Measurements from ENCODE around the gene BST1. TPM values are rescaled to one million over a fixed set of nuclear protein-coding genes. Genes with fewer than 3 reads are reported as not detected.

BST1 gene
- total RNA-seq, 1 experiment from 2014 or later, result not detected

- Histone ChIP-seq H2BK5ac (ENCODE audit: insufficient read length, low read length) (no peak overlapping the region), H3K4me2 (ENCODE audit: insufficient read depth, insufficient read length, low read length) (no peak overlapping the region), H3K79me1 (ENCODE audit: insufficient read depth, low read depth, low read length, poor library complexity, severe bottlenecking) (no peaks in the 10 kb centered on the region), H3K23me2 (ENCODE audit: insufficient read length, low read depth, low read length, poor library complexity, severe bottlenecking) (no peaks in the 10 kb centered on the region), H4K91ac (ENCODE audit: insufficient read length, low read depth, low read length) (no peak overlapping the region), H3K4ac (ENCODE audit: low read depth, low read length) (no peak overlapping the region), H2BK20ac (ENCODE audit: low read depth, low read length, poor library complexity, severe bottlenecking) (no peak overlapping the region), H3K9ac (ENCODE audit: extremely low read depth, insufficient read length, low read length) (no peak overlapping the region), H3K56ac (ENCODE audit: insufficient read length, low read depth, low read length) (no peak overlapping the region), H3K27me3 (ENCODE audit: insufficient read depth, low read length) (no peaks in the 10 kb centered on the region; the same call in 1 of the 2 replicates), H3K27ac (ENCODE audit: insufficient read length, low read depth, low read length) (no peak overlapping the region), H3K9me3 (ENCODE audit: control insufficient read depth, low read depth, low read length) (no peaks in the 10 kb centered on the region), H2AK5ac (ENCODE audit: insufficient read length, low read length) (no peak overlapping the region), H3K18ac (ENCODE audit: insufficient read length, low read depth, low read length) (no peak overlapping the region), H2AFZ (ENCODE audit: low read length) (no peak overlapping the region), H2BK120ac (ENCODE audit: low read depth, low read length, poor library complexity, severe bottlenecking) (no peak overlapping the region), H3K23ac (ENCODE audit: insufficient read length, low read depth, low read length) (no peak overlapping the region), H2BK12ac (ENCODE audit: insufficient read length, low read depth, low read length) (no peak overlapping the region), H2BK15ac (ENCODE audit: low read depth, low read length) (no peak overlapping the region), H4K5ac (ENCODE audit: insufficient read length, low read depth, low read length) (no peak overlapping the region), H4K8ac (replicated peaks; ENCODE audit: insufficient read length, low read depth, low read length) (no peak overlapping the region), H4K20me1 (ENCODE audit: control insufficient read depth, insufficient read depth, insufficient read length) (no peaks in the 10 kb centered on the region), H3K79me2 (ENCODE audit: insufficient read depth, low read length) (no peaks in the 10 kb centered on the region), H3K4me1 (ENCODE audit: insufficient read depth, low read length) (no peaks in the 10 kb centered on the region), H3T11ph (ENCODE audit: low read length) (no peak overlapping the region), H3K14ac (ENCODE audit: insufficient read depth, low read length) (no peak overlapping the region)
- Mint-ChIP-seq H3K36me3 (ENCODE audit: insufficient read depth in 1 of 3, low read depth in 3 of 3) (0 out of 7 replicates have a peak, but pooled peaks cover 0 to 6% (median 0%) of the 10 kb centered on the region in 3 experiments), H3K4me3 (no peak overlapping the region), H3K27me3 (ENCODE audit: low read depth) (no peaks in the 10 kb centered on the region; the same call in 1 of the 2 replicates), H3K9me3 (peaks cover 3% of the 10 kb centered on the region in 2 experiments; a peak in 3 of 5 replicates), H3K4me1 (peaks cover 0 to 3% of the 10 kb centered on the region in 2 experiments; a peak in 1 of 4 replicates), H3K27ac (no peak overlapping the region)
- no peak for DNase-seq
- WGBS (ENCODE audit: extremely low coverage, insufficient read length, low lambda C conversion rate), result no CpG with 5 or more reads among the region's 5 CpGs
- TF ChIP-seq CTCF (conservative IDR thresholded peaks at IDR 0.05), result no peak
Measured at GRCh38 chr4:15744016-15744545, 41.2 kb downstream of the BST1 start.
